A549 (cell line): ENCODE data around the gene BHMT.

ENCODE experiments used
- CTCF ChIP-seq: fragments of >200 bp; sonication (Bioruptor Twin); formaldehyde crosslinking; IDR thresholded peaks from 3 replicates; pipeline ENCODE4 v1.5.1; 2016
- EP300 ChIP-seq, 2 experiments: fragments of >200 bp; sonication (Bioruptor Twin); formaldehyde crosslinking; IDR thresholded peaks; 2 replicates in 1 of 2; 3 replicates in 1 of 2; pipeline ENCODE4 v1.6.1; 2016 to 2017
- JUNB ChIP-seq: fragments of >200 bp; sonication (Bioruptor Twin); formaldehyde crosslinking; IDR thresholded peaks from 2 replicates; pipeline ENCODE4 v1.6.1; 2016
- MAX ChIP-seq: IDR thresholded peaks from 2 replicates; pipeline ENCODE4 v1.6.1; 2012
- POLR2A ChIP-seq: IDR thresholded peaks from 2 replicates; pipeline ENCODE4 v1.6.1; 2012; ENCODE audit warnings: mild to moderate bottlenecking, low read length
- RAD21 ChIP-seq, 2 experiments: fragments of >200 bp in 1 of 2; sonication (Bioruptor Twin) in 1 of 2; formaldehyde crosslinking in 1 of 2; IDR thresholded peaks in 1 of 2; conservative IDR thresholded peaks in 1 of 2; 2 replicates in 1 of 2; 3 replicates in 1 of 2; pipeline ENCODE4 v1.6.1; 2012 to 2018; ENCODE audit warnings: inconsistent platforms in 1 of 2
- RFX5 ChIP-seq: fragments of 450-650 bp; IDR thresholded peaks from 2 replicates; pipeline ENCODE4 v1.7.1; 2014; ENCODE audit warnings: antibody characterized with exemption, mild to moderate bottlenecking, moderate library complexity

- TF ChIP-seq CTCF (no peak), EP300 (IDR thresholded peaks at IDR 0.05) (no peak), RFX5 (no peak), RAD21 (conservative IDR thresholded peaks at IDR 0.05 in 1 of 2, IDR thresholded peaks at IDR 0.05 in 1 of 2) (no peak), JUNB (no peak), POLR2A (no peak), MAX (no peak)
Measured at GRCh38 chr5:79136618-79137017, 25.0 kb downstream of the BHMT start.
